ENCODE measurements around the gene FBXO10.

Gene FBXO10

DNA sequence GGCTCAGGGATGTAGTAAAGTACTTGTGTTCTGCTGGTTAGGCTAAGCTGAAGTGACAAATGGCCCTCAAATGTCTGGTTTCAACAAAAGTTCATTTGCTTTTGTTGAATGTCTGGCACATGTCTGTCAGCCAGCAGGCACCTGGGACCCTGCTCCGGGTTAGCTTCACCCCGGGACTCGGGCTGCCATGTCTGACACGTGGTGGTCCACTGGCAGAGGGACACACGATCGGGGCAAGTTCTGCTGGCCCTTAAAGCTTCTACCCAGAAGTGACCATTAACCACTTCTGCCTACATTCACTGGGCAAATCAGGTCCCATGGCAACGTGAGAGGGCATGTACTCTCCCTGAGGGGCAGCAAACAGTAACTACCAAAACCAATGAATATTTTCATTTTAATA lies 66.6 kb downstream of the FBXO10 start:
- H3K4me3 ChIP-seq (ENCODE audit: low read depth, low read length) = no peak overlapping the region
- no peak for DNase-seq (ENCODE audit: low read depth)
- TF ChIP-seq, protein P1, sequence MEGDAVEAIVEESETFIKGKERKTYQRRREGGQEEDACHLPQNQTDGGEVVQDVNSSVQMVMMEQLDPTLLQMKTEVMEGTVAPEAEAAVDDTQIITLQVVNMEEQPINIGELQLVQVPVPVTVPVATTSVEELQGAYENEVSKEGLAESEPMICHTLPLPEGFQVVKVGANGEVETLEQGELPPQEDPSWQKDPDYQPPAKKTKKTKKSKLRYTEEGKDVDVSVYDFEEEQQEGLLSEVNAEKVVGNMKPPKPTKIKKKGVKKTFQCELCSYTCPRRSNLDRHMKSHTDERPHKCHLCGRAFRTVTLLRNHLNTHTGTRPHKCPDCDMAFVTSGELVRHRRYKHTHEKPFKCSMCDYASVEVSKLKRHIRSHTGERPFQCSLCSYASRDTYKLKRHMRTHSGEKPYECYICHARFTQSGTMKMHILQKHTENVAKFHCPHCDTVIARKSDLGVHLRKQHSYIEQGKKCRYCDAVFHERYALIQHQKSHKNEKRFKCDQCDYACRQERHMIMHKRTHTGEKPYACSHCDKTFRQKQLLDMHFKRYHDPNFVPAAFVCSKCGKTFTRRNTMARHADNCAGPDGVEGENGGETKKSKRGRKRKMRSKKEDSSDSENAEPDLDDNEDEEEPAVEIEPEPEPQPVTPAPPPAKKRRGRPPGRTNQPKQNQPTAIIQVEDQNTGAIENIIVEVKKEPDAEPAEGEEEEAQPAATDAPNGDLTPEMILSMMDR (IDR thresholded peaks at IDR 0.05; ENCODE audit: insufficient read depth, low read depth, low read length, missing control alignments) = no peak

DNA sequence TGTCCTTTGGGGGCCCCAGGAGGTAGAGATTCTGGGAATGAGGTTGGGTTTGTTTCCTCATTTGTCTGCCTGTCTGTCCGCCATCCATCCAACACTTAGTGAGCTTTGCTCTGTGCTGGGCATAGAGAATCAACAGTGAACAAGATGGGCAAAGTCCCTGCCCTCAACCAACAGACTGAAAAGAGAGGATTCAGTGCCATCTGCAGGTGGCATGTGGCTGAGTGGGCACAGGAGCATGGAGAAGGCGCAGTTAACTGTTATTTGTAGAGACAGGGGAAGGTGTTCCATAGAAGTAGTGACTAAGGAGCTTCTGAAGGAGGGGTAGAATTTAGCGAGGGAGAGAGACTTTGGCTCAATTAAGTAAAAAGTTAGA lies 67.4 kb downstream of the FBXO10 start:
- DNase-seq (ENCODE audit: low read depth) = no peak
- TF ChIP-seq, protein P1 (IDR thresholded peaks at IDR 0.05; ENCODE audit: insufficient read depth, low read depth, low read length, missing control alignments) = no peak
- no peak overlapping the region for H3K4me3 ChIP-seq (ENCODE audit: low read depth, low read length)

DNA sequence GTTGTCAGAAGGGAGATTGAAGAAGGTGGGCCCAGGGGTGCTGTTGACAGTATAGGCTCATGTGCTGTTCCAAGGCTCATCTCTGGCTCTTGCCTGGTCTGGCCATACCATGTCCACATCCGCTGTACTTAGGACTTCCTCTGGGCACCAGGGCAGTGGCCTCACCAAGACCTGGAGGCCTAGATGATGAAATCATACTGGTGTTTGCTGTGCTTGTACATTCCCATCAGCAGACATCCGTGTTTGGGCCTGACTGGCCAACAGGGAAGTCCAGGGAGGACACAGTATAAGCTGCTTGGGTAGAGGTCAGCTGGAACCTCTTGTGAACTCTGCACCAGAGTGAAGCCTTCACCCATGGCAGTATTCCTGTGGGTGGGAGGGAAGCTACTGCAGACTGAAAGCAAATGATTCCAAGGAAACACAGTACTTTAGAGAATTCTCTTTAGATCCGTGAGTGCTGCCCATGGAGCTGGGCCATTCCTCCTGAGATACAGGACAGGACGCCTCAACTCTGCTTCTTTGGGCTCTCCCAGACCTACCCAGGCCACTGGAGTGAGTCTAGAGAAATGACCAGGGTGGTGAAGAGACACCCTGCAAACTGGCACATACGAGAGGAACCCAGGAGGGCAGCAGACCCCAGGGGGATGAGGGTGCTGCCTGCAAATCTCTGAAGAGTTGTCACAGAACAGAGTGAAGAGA lies 67.9 kb downstream of the FBXO10 start:
- TF ChIP-seq, protein P1 (IDR thresholded peaks at IDR 0.05; ENCODE audit: insufficient read depth, low read depth, low read length, missing control alignments) = no peak
- no peak overlapping the region for H3K4me3 ChIP-seq (ENCODE audit: low read depth, low read length)
- DNase-seq (ENCODE audit: low read depth) = no peak

DNA sequence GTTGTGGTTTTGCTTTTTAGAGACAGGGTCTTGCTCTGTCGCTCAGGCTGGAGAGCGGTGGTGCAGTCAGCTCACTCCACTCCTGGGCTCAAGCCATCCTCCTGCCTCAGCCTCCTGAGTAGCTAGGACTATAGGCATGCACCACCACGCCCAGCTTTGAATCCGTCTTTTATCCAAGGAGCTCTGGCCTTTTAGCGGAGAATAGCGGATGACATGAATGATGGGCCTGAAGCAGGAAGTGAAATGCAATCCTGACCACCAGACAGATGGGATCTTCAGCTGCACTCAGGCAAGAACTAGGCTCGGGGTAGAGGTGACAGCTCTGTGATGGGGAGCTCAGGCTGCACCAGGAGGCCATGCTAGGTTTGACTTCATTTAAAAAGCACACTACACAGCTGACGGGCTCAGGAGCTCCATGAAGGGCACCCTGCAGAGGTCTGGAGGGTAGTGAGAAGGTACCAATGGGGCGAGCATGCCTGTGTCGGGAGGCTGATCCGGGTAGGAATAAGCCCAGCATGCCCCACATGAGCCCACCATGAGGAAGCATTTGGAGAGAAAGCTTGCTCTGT lies 68.5 kb downstream of the FBXO10 start:
- H3K4me3 ChIP-seq (ENCODE audit: low read depth, low read length) = no peak overlapping the region
- no peak for DNase-seq (ENCODE audit: low read depth)
- TF ChIP-seq, protein P1 (IDR thresholded peaks at IDR 0.05; ENCODE audit: insufficient read depth, low read depth, low read length, missing control alignments) = no peak

DNA sequence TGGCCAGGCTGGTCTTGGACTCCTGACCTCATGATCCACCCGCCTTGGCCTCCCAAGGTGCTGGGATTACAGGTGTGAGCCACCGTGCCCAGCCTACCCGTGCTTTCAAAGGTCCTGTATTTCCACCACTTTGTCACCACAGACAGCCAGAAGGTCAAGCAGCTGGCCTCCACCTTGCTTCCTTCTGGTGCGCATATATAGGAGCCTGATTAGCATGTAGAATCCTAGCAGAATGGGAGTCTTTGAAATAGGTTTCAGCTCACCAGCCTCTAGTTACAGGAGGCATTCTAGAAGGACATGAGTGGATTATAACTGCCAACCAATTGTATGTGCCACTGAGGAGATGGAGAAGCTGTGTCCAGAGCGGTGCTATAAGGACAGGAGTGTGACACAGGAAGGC lies 71.6 kb downstream of the FBXO10 start:
- DNase-seq (ENCODE audit: low read depth) = no peak
- TF ChIP-seq, protein P1 (IDR thresholded peaks at IDR 0.05; ENCODE audit: insufficient read depth, low read depth, low read length, missing control alignments) = no peak
- H3K4me3 ChIP-seq (ENCODE audit: low read depth, low read length) = no peak overlapping the region

DNA sequence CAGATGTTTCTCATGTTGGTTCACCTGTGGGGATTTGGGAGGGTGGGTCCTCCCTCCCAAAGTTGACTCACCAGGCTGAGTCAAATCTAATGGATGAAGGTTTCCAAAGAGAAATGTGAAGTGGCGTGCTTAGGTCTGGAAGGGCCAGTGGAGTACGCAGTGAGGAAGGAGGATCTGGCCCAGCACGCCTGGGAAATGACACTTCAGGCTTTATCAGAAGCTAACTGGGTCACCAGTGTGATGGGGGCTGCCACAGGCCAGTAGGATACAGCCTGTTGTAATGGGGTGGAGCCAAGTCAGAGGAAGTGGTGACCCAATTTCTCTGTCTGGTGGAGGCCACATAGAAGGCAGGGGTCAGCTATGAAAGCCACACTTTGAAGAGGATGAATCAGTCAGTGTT lies 72.4 kb downstream of the FBXO10 start:
- TF ChIP-seq, protein P1 (IDR thresholded peaks at IDR 0.05; ENCODE audit: insufficient read depth, low read depth, low read length, missing control alignments) = no peak
- peak; percentile 29 for DNase-seq (ENCODE audit: low read depth)
- no peak overlapping the region for H3K4me3 ChIP-seq (ENCODE audit: low read depth, low read length)

All from GM12865 (cell line).